PC-9 (cell line): ENCODE data around the gene HIPK1. TPM values are rescaled to one million over a fixed set of nuclear protein-coding genes. Genes with fewer than 3 reads are reported as not detected.
A peak's percentile ranks its signal among the peaks of the same experiment; 100 is the strongest.

ENCODE experiments used
- BruUV-seq: library from RNA; stranded (reverse); fragments of 400-500 nt; replicated peaks from 2 replicates; lab custom pipeline; 2021; lab: Mats Ljungman, UMichigan
- CTCF ChIA-PET: fragments of 300-600 bp; sonication (Branson Sonifier 250); formaldehyde crosslinking; loops from one replicate; lab custom pipeline; 2022; ENCODE audit warnings: antibody characterized with exemption; lab: Charles Lee
- POLR2A ChIA-PET: fragments of 300-600 bp; sonication (Branson Sonifier 250); formaldehyde crosslinking; loops from one replicate; lab custom pipeline; 2022; ENCODE audit warnings: antibody characterized with exemption; ENCODE audit not compliant: unreplicated experiment; lab: Charles Lee
- DNase-seq, 2 experiments: peaks; one replicate each; pipeline versions ENCODE4 v3.0.0 to v3.0.0-alpha.2; 2015 to 2022; ENCODE audit warnings: mixed read lengths in 1 of 2
- H2AFZ ChIP-seq: fragments of 200-600 bp; sonication (generic); 2 replicates; pipeline ENCODE4 v1.8.1; 2017; ENCODE audit warnings: antibody characterized with exemption
- H3F3A ChIP-seq: fragments of 200-600 bp; sonication (generic); 2 replicates; pipeline ENCODE4 v1.8.1; 2017; ENCODE audit warnings: antibody characterized with exemption, mild to moderate bottlenecking, low read depth; ENCODE audit not compliant: insufficient read depth
- H3K27ac ChIP-seq: fragments of 200-600 bp; sonication (generic); 2 replicates; pipeline ENCODE4 v1.6.1; 2016; ENCODE audit warnings: mixed run types
- H3K27me3 ChIP-seq: fragments of 200-600 bp; sonication (generic); 2 replicates; pipeline ENCODE4 v1.6.1; 2016; ENCODE audit warnings: low read depth, mixed run types; ENCODE audit not compliant: insufficient read depth
- H3K36me3 ChIP-seq: fragments of 200-600 bp; sonication (generic); 2 replicates; pipeline ENCODE4 v1.6.1; 2016; ENCODE audit warnings: low read depth, mixed run types
- H3K4me1 ChIP-seq: fragments of 200-600 bp; sonication (generic); replicated peaks from 2 replicates; pipeline ENCODE4 v1.6.1; 2016; ENCODE audit warnings: mixed run types; ENCODE audit not compliant: insufficient read depth
- H3K4me2 ChIP-seq: fragments of 200-600 bp; sonication (generic); 2 replicates; pipeline ENCODE4 v1.6.1; 2017; ENCODE audit warnings: mixed run types
- H3K4me3 ChIP-seq: fragments of 200-600 bp; sonication (generic); 2 replicates; pipeline ENCODE4 v1.6.1; 2016; ENCODE audit warnings: mixed run types
- H3K79me2 ChIP-seq: fragments of 200-600 bp; sonication (generic); 2 replicates; pipeline ENCODE4 v1.6.1; 2017; ENCODE audit warnings: low read depth, mixed run types
- H3K9me2 ChIP-seq: fragments of 200-600 bp; sonication (generic); 2 replicates; pipeline ENCODE4 v1.8.1; 2017; ENCODE audit warnings: mild to moderate bottlenecking; ENCODE audit not compliant: insufficient read depth
- H3K9me3 ChIP-seq: fragments of 200-600 bp; sonication (generic); 2 replicates; pipeline ENCODE4 v1.8.1; 2016; ENCODE audit warnings: low read depth; ENCODE audit not compliant: insufficient read depth
- H4K20me1 ChIP-seq: fragments of 200-600 bp; sonication (generic); 2 replicates; pipeline ENCODE4 v1.8.1; 2017; ENCODE audit not compliant: insufficient read depth
- EZH2 ChIP-seq: fragments of 200-600 bp; sonication (generic); IDR thresholded peaks from 2 replicates; pipeline ENCODE4 v1.8.0; 2017; ENCODE audit warnings: antibody characterized with exemption, low read depth
- intact Hi-C: fragments of 100-400 bp; cut with micrococcal nuclease; formaldehyde crosslinking; loops from one replicate; pipeline ENCODE4 v1.10.0; 2022; ENCODE audit not compliant: unreplicated experiment
- total RNA-seq: library from RNA; stranded (reverse); gene quantifications from 2 replicates; pipeline ENCODE4 v1.2.3, GENCODE V29; 2021
- TF ChIP-seq, protein P1 (sequence below): fragments of 200-600 bp; sonication (generic); conservative IDR thresholded peaks from 2 replicates; pipeline ENCODE4 v1.6.1; 2017; ENCODE audit warnings: mixed run types, antibody characterized with exemption, mild to moderate bottlenecking, moderate library complexity

The HIPK1 gene
- total RNA-seq, 1 experiment from 2014 or later, result 26.3 TPM

DNA sequence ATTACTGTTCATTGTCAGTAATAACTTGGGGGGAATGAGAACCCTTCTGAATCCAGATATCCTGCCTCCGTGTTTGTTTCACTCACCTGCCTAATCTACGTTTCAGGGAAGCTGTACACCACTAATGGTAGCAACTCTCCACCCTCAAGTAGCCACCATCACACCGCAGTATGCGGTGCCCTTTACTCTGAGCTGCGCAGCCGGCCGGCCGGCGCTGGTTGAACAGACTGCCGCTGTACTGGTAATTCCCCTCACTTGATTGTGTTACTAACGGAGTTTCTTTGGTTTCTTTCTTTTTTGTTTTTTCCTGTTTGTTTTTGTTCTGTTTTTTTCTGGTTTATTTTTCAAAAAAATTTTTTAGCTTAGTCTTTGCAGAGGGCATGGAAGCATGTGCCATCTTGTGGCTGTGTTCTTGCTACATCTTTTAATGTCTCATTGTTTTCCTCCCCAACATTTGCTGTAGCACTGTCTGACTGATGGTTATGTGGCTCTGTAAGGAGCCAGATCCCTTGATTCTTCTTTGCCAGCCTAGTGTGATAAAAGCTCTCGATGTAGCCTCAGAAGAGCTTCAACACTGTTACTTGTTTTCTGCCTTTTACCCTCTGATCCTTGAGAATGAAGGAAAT lies 34.3 kb downstream of the HIPK1 start:
- Histone ChIP-seq H2AFZ (no peak overlapping the region), H3K79me2 (no peaks in the 10 kb centered on the region), H3K4me1 (no peaks in the 10 kb centered on the region), H3K27me3 (no peaks in the 10 kb centered on the region), H3K36me3 (peaks cover 48% of the 10 kb centered on the region), H3K9me2 (no peaks in the 10 kb centered on the region), H3K4me3 (no peak overlapping the region), H3K4me2 (no peak overlapping the region), H3K27ac (no peak overlapping the region), H3K9me3 (no peaks in the 10 kb centered on the region), H3F3A (no peaks in the 10 kb centered on the region), H4K20me1 (peaks cover 4% of the 10 kb centered on the region; the same call in 1 of the 2 replicates)
- CTCF ChIA-PET, result interaction anchor here (1.0 kb wide), 1 partner anchor 89 kb away, joined by 6 read pairs; no protein-coding TSS in a partner anchor
- TF ChIP-seq, protein P1, sequence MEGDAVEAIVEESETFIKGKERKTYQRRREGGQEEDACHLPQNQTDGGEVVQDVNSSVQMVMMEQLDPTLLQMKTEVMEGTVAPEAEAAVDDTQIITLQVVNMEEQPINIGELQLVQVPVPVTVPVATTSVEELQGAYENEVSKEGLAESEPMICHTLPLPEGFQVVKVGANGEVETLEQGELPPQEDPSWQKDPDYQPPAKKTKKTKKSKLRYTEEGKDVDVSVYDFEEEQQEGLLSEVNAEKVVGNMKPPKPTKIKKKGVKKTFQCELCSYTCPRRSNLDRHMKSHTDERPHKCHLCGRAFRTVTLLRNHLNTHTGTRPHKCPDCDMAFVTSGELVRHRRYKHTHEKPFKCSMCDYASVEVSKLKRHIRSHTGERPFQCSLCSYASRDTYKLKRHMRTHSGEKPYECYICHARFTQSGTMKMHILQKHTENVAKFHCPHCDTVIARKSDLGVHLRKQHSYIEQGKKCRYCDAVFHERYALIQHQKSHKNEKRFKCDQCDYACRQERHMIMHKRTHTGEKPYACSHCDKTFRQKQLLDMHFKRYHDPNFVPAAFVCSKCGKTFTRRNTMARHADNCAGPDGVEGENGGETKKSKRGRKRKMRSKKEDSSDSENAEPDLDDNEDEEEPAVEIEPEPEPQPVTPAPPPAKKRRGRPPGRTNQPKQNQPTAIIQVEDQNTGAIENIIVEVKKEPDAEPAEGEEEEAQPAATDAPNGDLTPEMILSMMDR, result peak; percentile 48; the same call in 1 of the 2 replicates
- no peak for TF ChIP-seq EZH2
- intact Hi-C loops, result no loop called here
- POLR2A ChIA-PET, result no interaction called here
- no peak for DNase-seq
- BruUV-seq, result no TSS peak

DNA sequence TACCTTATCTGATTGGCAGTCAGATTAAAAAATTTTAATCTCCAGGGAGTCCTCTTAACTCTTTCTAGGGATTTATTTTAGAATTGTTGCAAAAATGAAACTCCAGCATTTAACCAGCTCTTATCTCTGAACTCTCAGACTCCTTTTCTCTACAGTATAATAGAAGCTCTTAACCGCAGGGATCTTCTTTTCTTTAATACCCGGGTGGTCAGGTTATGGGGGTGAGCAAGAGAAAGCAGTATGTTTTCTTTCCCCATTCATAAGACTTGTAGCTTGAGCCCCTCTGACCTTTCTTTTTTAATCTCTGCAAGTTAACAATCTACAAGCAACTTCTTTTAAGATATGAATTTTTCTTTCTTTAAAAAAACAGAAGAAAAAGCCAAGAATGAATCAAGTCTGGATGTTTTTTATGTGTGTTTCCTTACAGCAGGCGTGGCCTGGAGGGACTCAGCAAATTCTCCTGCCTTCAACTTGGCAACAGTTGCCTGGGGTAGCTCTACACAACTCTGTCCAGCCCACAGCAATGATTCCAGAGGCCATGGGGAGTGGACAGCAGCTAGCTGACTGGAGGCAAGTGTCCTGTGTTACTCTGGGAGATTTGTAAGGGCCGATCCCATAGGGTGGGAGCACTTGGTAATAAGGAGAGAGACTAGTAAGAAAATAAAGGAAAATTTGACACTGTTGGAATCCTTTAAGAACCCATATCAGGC lies 36.7 kb downstream of the HIPK1 start:
- TF ChIP-seq EZH2, result no peak
- TF ChIP-seq, protein P1, result no peak
- no TSS peak for BruUV-seq
- no peak overlapping the region for H2AFZ ChIP-seq
- H3F3A ChIP-seq, result no peaks in the 10 kb centered on the region
- peaks cover 4% of the 10 kb centered on the region; the same call in 1 of the 2 replicates for H4K20me1 ChIP-seq
- H3K79me2 ChIP-seq, result no peaks in the 10 kb centered on the region
- CTCF ChIA-PET, result no interaction called here
- H3K4me2 ChIP-seq, result no peak overlapping the region
- no peak overlapping the region for H3K4me3 ChIP-seq
- no peaks in the 10 kb centered on the region for H3K9me2 ChIP-seq
- POLR2A ChIA-PET, result no interaction called here
- no peaks in the 10 kb centered on the region for H3K27me3 ChIP-seq
- H3K9me3 ChIP-seq, result no peaks in the 10 kb centered on the region
- H3K36me3 ChIP-seq, result peaks cover 70% of the 10 kb centered on the region
- DNase-seq, result no peak
- no peak overlapping the region for H3K27ac ChIP-seq
- no peaks in the 10 kb centered on the region for H3K4me1 ChIP-seq
- intact Hi-C loops, result no loop called here

DNA sequence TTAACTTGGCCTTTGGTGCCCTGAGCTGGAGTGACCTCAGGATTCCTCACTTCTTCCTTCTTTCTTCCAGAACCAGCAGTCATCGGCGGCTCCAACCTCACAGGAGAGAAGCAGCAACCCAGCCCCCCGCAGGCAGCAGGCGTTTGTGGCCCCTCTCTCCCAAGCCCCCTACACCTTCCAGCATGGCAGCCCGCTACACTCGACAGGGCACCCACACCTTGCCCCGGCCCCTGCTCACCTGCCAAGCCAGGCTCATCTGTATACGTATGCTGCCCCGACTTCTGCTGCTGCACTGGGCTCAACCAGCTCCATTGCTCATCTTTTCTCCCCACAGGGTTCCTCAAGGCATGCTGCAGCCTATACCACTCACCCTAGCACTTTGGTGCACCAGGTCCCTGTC lies 43.8 kb downstream of the HIPK1 start:
- no peak for TF ChIP-seq EZH2
- TF ChIP-seq, protein P1, result no peak

More for the DNA sequence above, 43.8 kb downstream of the HIPK1 start:
- no peaks in the 10 kb centered on the region for H3K9me3 ChIP-seq
- BruUV-seq, result no TSS peak
- H3K27me3 ChIP-seq, result no peaks in the 10 kb centered on the region
- no peaks in the 10 kb centered on the region for H4K20me1 ChIP-seq
- intact Hi-C loops, result no loop called here
- H3K4me2 ChIP-seq, result no peak overlapping the region
- no peaks in the 10 kb centered on the region for H3K9me2 ChIP-seq
- H3K79me2 ChIP-seq, result no peaks in the 10 kb centered on the region
- H2AFZ ChIP-seq, result no peak overlapping the region
- no peaks in the 10 kb centered on the region for H3K4me1 ChIP-seq
- CTCF ChIA-PET, result no interaction called here
- no peak for DNase-seq
- H3F3A ChIP-seq, result peaks cover 12% of the 10 kb centered on the region; the same call in 1 of the 2 replicates
- no peak overlapping the region for H3K27ac ChIP-seq
- POLR2A ChIA-PET, result no interaction called here
- peaks cover 36% of the 10 kb centered on the region for H3K36me3 ChIP-seq
- H3K4me3 ChIP-seq, result no peak overlapping the region
